H9 (cell line): ENCODE data around the gene CD79B. TPM values are rescaled to one million over a fixed set of nuclear protein-coding genes. Genes with fewer than 3 reads are reported as not detected.
"Not testable (repeated sequence)": the region's sequence is repeated elsewhere in the genome, so short reads cannot be mapped to it uniquely, and the experiment has no call there.

Experiments
- DNase-seq: peaks from one replicate; pipeline ENCODE4 v3.0.0-alpha.2; 2017
- H2AFZ ChIP-seq: one replicate; pipeline ENCODE4 v1.6.1; 2013; ENCODE audit warnings: mild to moderate bottlenecking, low read length, control low read depth, moderate library complexity
- H2AK5ac ChIP-seq: 2 replicates; pipeline ENCODE4 v1.6.1; 2013; ENCODE audit warnings: low read length, control low read depth, mixed read lengths; ENCODE audit not compliant: insufficient read length
- H2BK120ac ChIP-seq: one replicate; pipeline ENCODE4 v1.6.1; 2013; ENCODE audit warnings: low read depth, mild to moderate bottlenecking, low read length, control low read depth, inconsistent platforms; ENCODE audit not compliant: poor library complexity, severe bottlenecking
- H2BK12ac ChIP-seq: 2 replicates; pipeline ENCODE4 v1.6.1; 2013; ENCODE audit warnings: low read length, control low read depth, mixed read lengths, low read depth; ENCODE audit not compliant: insufficient read length
- H2BK15ac ChIP-seq: 2 replicates; pipeline ENCODE4 v1.6.1; 2013; ENCODE audit warnings: low read depth, low read length, control low read depth
- H2BK20ac ChIP-seq: one replicate; pipeline ENCODE4 v1.6.1; 2013; ENCODE audit warnings: low read depth, mild to moderate bottlenecking, low read length, control low read depth, inconsistent platforms; ENCODE audit not compliant: poor library complexity, severe bottlenecking
- H2BK5ac ChIP-seq: 2 replicates; pipeline ENCODE4 v1.6.1; 2013; ENCODE audit warnings: low read length, control low read depth, mixed read lengths; ENCODE audit not compliant: insufficient read length
- H3K14ac ChIP-seq: 2 replicates; pipeline ENCODE4 v1.6.1; 2013; ENCODE audit warnings: low read length, control low read depth; ENCODE audit not compliant: insufficient read depth
- H3K18ac ChIP-seq: 2 replicates; pipeline ENCODE4 v1.6.1; 2013; ENCODE audit warnings: low read depth, mild to moderate bottlenecking, mixed read lengths, low read length, control low read depth; ENCODE audit not compliant: insufficient read length
- H3K23ac ChIP-seq: 2 replicates; pipeline ENCODE4 v1.6.1; 2013; ENCODE audit warnings: low read length, control low read depth, mixed read lengths, low read depth; ENCODE audit not compliant: insufficient read length
- H3K23me2 ChIP-seq: 2 replicates; pipeline ENCODE4 v1.6.1; 2013; ENCODE audit warnings: low read depth, mild to moderate bottlenecking, mixed read lengths, low read length, control low read depth; ENCODE audit not compliant: insufficient read length, poor library complexity, severe bottlenecking
- H3K27ac ChIP-seq: 2 replicates; pipeline ENCODE4 v1.5.1; 2013; ENCODE audit warnings: low read length, control low read depth, mixed read lengths, low read depth; ENCODE audit not compliant: insufficient read length
- H3K27me3 ChIP-seq: 2 replicates; pipeline ENCODE4 v1.6.1; 2013; ENCODE audit warnings: low read length, control low read depth, inconsistent platforms; ENCODE audit not compliant: insufficient read depth
- H3K4ac ChIP-seq: 2 replicates; pipeline ENCODE4 v1.6.1; 2013; ENCODE audit warnings: low read depth, mild to moderate bottlenecking, control low read depth, inconsistent platforms, low read length, moderate library complexity
- H3K4me1 ChIP-seq: 2 replicates; pipeline ENCODE4 v1.6.1; 2013; ENCODE audit warnings: low read length, control low read depth, inconsistent platforms; ENCODE audit not compliant: insufficient read depth
- H3K4me2 ChIP-seq: 2 replicates; pipeline ENCODE4 v1.6.1; 2013; ENCODE audit warnings: low read length, control low read depth, mixed read lengths; ENCODE audit not compliant: insufficient read length, insufficient read depth
- H3K56ac ChIP-seq: 2 replicates; pipeline ENCODE4 v1.6.1; 2013; ENCODE audit warnings: low read depth, mild to moderate bottlenecking, mixed read lengths, low read length, control low read depth; ENCODE audit not compliant: insufficient read length
- H3K79me1 ChIP-seq: 2 replicates; pipeline ENCODE4 v1.6.1; 2013; ENCODE audit warnings: low read depth, mild to moderate bottlenecking, moderate library complexity, low read length, control low read depth, inconsistent platforms; ENCODE audit not compliant: insufficient read depth, poor library complexity, severe bottlenecking
- H3K79me2 ChIP-seq: 2 replicates; pipeline ENCODE4 v1.6.1; 2013; ENCODE audit warnings: low read length, control low read depth, inconsistent platforms; ENCODE audit not compliant: insufficient read depth
- H3K9ac ChIP-seq: 2 replicates; pipeline ENCODE4 v1.6.1; 2013; ENCODE audit warnings: low read length, control low read depth, mixed read lengths; ENCODE audit not compliant: insufficient read length; ENCODE audit errors: extremely low read depth
- H3K9me3 ChIP-seq: one replicate; pipeline ENCODE4 v1.6.1; 2013; ENCODE audit warnings: low read depth, low read length, inconsistent platforms; ENCODE audit not compliant: control insufficient read depth
- H3T11ph ChIP-seq: one replicate; pipeline ENCODE4 v1.6.1; 2013; ENCODE audit warnings: mild to moderate bottlenecking, low read length, control low read depth, inconsistent platforms
- H4K20me1 ChIP-seq: one replicate; pipeline ENCODE4 v1.6.1; 2013; ENCODE audit not compliant: control insufficient read depth, insufficient read length, insufficient read depth
- H4K5ac ChIP-seq: 2 replicates; pipeline ENCODE4 v1.6.1; 2013; ENCODE audit warnings: low read depth, mild to moderate bottlenecking, mixed read lengths, low read length, control low read depth; ENCODE audit not compliant: insufficient read length
- H4K8ac ChIP-seq: replicated peaks from 2 replicates; pipeline ENCODE4 v1.6.1; 2013; ENCODE audit warnings: low read length, control low read depth, mixed read lengths, low read depth; ENCODE audit not compliant: insufficient read length
- H4K91ac ChIP-seq: 2 replicates; pipeline ENCODE4 v1.6.1; 2013; ENCODE audit warnings: low read depth, mild to moderate bottlenecking, moderate library complexity, mixed read lengths, low read length, control low read depth; ENCODE audit not compliant: insufficient read length
- H3K27ac Mint-ChIP-seq, 3 experiments: 2 replicates in 2 of 3; 3 replicates in 1 of 3; pipeline ENCODE4 v1.8.0; 2020 to 2021; ENCODE audit warnings: mixed read lengths in 3 of 3, mild to moderate bottlenecking in 1 of 3, moderate library complexity in 1 of 3
- H3K27me3 Mint-ChIP-seq: 2 replicates; pipeline ENCODE4 v1.8.0; 2021; ENCODE audit warnings: low read depth, mild to moderate bottlenecking, moderate library complexity, mixed read lengths
- H3K36me3 Mint-ChIP-seq, 3 experiments: 2 replicates in 2 of 3; 3 replicates in 1 of 3; pipeline ENCODE4 v1.8.0; 2020 to 2021; ENCODE audit warnings: low read depth in 3 of 3, mixed read lengths in 3 of 3; ENCODE audit not compliant: insufficient read depth in 1 of 3
- H3K4me1 Mint-ChIP-seq, 2 experiments: 2 replicates each; pipeline ENCODE4 v1.8.0; 2020; ENCODE audit warnings: mixed read lengths in 2 of 2
- H3K4me3 Mint-ChIP-seq, 2 experiments: 2 replicates in 1 of 2; 3 replicates in 1 of 2; pipeline ENCODE4 v1.8.0; 2020 to 2021; ENCODE audit warnings: mild to moderate bottlenecking in 2 of 2, mixed read lengths in 2 of 2, moderate library complexity in 1 of 2
- H3K9me3 Mint-ChIP-seq, 2 experiments: 2 replicates in 1 of 2; 3 replicates in 1 of 2; pipeline ENCODE4 v1.8.0; 2020; ENCODE audit warnings: mild to moderate bottlenecking in 2 of 2, mixed read lengths in 2 of 2, moderate library complexity in 1 of 2
- WGBS: extraction: QIAGEN DNeasy Blood & Tissue Kit; methylation state at CpG from one replicate; pipeline ENCODE4 v1.1.7; 2013; ENCODE audit warnings: missing lambda C conversion rate, low lambda C conversion rate, mixed read lengths; ENCODE audit not compliant: insufficient read length; ENCODE audit errors: extremely low coverage; 5-methylcytosine and 5-hydroxymethylcytosine counted together
- total RNA-seq: library from RNA; stranded (reverse); gene quantifications from 2 replicates; pipeline ENCODE4 v1.2.1, GENCODE V29; 2021
- TF ChIP-seq, protein P1 (sequence below): fragments of 200-600 bp; sonication (generic); conservative IDR thresholded peaks from 3 replicates; pipeline ENCODE4 v1.8.0; 2021; ENCODE audit warnings: antibody characterized with exemption, mild to moderate bottlenecking

The CD79B gene
- total RNA-seq, 1 experiment from 2014 or later = 0.96 TPM

- Histone ChIP-seq H3K18ac (no peak overlapping the region), H2BK120ac (no peak overlapping the region), H3K14ac (no peak overlapping the region), H2AK5ac (no peak overlapping the region), H3K9ac (no peak overlapping the region), H3K9me3 (no peaks in the 10 kb centered on the region), H3K79me2 (no peaks in the 10 kb centered on the region), H2AFZ (no peak overlapping the region), H4K20me1 (no peaks in the 10 kb centered on the region), H2BK15ac (no peak overlapping the region), H3T11ph (no peak overlapping the region), H4K5ac (no peak overlapping the region), H3K23me2 (no peaks in the 10 kb centered on the region), H2BK5ac (no peak overlapping the region), H3K56ac (no peak overlapping the region), H4K91ac (no peak overlapping the region), H2BK20ac (no peak overlapping the region), H3K4me1 (no peaks in the 10 kb centered on the region), H3K79me1 (no peaks in the 10 kb centered on the region), H3K27ac (no peak overlapping the region), H4K8ac (no peak overlapping the region), H3K4me2 (no peak overlapping the region), H3K27me3 (no peaks in the 10 kb centered on the region), H3K23ac (no peak overlapping the region), H3K4ac (no peak overlapping the region), H2BK12ac (no peak overlapping the region)
- Mint-ChIP-seq H3K36me3 (no peaks in the 10 kb centered on the region), H3K4me1 (peaks cover 1 to 2% of the 10 kb centered on the region in 2 experiments), H3K9me3 (no peaks in the 10 kb centered on the region), H3K27me3 (no peaks in the 10 kb centered on the region; the same call in 1 of the 2 replicates), H3K27ac (no peak overlapping the region; a peak in 1 of 7 replicates), H3K4me3 (no peak overlapping the region)
- WGBS = no CpG with 5 or more reads among the region's 5 CpGs
- TF ChIP-seq, protein P1, sequence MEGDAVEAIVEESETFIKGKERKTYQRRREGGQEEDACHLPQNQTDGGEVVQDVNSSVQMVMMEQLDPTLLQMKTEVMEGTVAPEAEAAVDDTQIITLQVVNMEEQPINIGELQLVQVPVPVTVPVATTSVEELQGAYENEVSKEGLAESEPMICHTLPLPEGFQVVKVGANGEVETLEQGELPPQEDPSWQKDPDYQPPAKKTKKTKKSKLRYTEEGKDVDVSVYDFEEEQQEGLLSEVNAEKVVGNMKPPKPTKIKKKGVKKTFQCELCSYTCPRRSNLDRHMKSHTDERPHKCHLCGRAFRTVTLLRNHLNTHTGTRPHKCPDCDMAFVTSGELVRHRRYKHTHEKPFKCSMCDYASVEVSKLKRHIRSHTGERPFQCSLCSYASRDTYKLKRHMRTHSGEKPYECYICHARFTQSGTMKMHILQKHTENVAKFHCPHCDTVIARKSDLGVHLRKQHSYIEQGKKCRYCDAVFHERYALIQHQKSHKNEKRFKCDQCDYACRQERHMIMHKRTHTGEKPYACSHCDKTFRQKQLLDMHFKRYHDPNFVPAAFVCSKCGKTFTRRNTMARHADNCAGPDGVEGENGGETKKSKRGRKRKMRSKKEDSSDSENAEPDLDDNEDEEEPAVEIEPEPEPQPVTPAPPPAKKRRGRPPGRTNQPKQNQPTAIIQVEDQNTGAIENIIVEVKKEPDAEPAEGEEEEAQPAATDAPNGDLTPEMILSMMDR = no peak
- DNase-seq = no peak
Measured at GRCh38 chr17:63925615-63926014, 6.5 kb downstream of the CD79B start.

GRCh38 chr17:63922402-63922801 lies 9.7 kb downstream of the CD79B start:
- H2AK5ac ChIP-seq, H2BK12ac ChIP-seq, H3K9ac ChIP-seq, H4K20me1 ChIP-seq, H3K14ac ChIP-seq, H4K8ac ChIP-seq, H3K27ac ChIP-seq, H4K91ac ChIP-seq, H2AFZ ChIP-seq, H3K27ac Mint-ChIP-seq, H3K79me1 ChIP-seq, H3K4me1 ChIP-seq, H3K18ac ChIP-seq, H3K36me3 Mint-ChIP-seq, H2BK20ac ChIP-seq, H3K9me3 ChIP-seq, H3K27me3 ChIP-seq, H2BK15ac ChIP-seq, H3K4ac ChIP-seq, H3K9me3 Mint-ChIP-seq, H3K79me2 ChIP-seq, H3K4me2 ChIP-seq, DNase-seq, H4K5ac ChIP-seq, H3K27me3 Mint-ChIP-seq, H3K56ac ChIP-seq, H2BK120ac ChIP-seq, H3K23me2 ChIP-seq, H3T11ph ChIP-seq, H2BK5ac ChIP-seq, H3K4me3 Mint-ChIP-seq, H3K23ac ChIP-seq: not testable (repeated sequence)
- WGBS = no CpG with 5 or more reads among the region's 9 CpGs
- H3K4me1 Mint-ChIP-seq = peaks cover 17 to 21% of the 10 kb centered on the region in 2 experiments
